LNCAP (cell line): ENCODE data around the gene EIPR1.

Experiments
- TF ChIP-seq, protein P1 (sequence below): fragments of 450-650 bp; IDR thresholded peaks from 2 replicates; pipeline ENCODE4 v1.5.1; 2017; ENCODE audit warnings: mild to moderate bottlenecking

The EIPR1 gene

DNA sequence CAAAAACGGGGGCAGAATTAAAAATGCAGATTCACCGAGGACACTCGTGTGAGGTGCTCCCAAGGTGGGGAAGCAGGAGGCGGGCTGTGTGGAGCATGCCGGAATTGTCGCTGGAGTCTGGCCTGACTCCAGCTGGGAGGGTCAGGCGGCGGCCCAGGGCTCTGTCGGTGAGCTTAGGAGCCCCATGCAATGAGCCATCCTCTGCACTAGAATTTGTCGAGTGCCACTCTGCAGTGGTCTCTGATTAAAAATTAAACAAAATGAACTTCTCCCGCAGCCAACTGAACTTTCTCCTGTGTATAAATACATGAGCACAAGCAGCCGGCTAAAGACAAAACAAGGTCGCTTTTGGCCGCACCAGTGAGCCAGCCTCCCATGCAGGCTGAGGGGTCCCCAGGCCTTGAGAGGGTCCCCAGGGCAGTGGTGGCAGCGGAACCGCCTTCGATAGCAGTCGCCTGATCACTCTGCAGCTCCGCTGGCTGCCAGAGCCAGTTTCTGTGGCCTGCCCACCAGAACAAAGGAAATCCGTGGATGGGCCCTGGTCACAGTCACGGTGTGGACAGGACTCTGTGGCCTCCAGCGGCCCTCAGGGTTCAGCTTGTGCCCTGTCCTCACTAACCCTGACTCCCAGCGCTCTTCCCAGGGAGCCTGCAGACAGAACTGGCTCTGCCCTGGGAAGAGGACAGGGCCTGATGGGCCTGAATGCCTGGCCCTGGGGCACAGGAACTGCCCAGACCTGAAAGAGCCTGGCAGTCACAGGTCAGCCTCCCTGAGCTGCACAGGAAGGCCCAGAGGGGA, 201.3 kb downstream of the EIPR1 start:
- TF ChIP-seq, protein P1, sequence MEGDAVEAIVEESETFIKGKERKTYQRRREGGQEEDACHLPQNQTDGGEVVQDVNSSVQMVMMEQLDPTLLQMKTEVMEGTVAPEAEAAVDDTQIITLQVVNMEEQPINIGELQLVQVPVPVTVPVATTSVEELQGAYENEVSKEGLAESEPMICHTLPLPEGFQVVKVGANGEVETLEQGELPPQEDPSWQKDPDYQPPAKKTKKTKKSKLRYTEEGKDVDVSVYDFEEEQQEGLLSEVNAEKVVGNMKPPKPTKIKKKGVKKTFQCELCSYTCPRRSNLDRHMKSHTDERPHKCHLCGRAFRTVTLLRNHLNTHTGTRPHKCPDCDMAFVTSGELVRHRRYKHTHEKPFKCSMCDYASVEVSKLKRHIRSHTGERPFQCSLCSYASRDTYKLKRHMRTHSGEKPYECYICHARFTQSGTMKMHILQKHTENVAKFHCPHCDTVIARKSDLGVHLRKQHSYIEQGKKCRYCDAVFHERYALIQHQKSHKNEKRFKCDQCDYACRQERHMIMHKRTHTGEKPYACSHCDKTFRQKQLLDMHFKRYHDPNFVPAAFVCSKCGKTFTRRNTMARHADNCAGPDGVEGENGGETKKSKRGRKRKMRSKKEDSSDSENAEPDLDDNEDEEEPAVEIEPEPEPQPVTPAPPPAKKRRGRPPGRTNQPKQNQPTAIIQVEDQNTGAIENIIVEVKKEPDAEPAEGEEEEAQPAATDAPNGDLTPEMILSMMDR = no peak

DNA sequence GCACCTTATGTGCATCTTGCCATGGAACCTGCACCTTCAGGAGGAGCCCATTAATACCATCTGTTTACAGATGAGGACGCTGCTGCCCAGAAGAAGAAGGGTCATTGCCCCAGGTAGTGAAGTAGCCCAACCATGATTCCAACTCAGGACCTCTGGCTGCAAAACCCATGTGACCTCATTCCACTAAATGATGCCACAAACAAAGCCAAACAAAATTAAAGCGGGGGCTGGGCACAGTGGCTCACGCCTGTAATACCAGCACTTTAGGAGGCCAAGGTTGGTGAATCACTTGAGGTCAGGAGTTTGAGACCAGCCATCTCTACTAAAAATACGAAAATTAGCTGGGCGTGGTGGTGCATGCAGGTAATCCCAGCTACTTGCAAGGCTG, 202.1 kb downstream of the EIPR1 start:
- TF ChIP-seq, protein P1 = no peak

DNA sequence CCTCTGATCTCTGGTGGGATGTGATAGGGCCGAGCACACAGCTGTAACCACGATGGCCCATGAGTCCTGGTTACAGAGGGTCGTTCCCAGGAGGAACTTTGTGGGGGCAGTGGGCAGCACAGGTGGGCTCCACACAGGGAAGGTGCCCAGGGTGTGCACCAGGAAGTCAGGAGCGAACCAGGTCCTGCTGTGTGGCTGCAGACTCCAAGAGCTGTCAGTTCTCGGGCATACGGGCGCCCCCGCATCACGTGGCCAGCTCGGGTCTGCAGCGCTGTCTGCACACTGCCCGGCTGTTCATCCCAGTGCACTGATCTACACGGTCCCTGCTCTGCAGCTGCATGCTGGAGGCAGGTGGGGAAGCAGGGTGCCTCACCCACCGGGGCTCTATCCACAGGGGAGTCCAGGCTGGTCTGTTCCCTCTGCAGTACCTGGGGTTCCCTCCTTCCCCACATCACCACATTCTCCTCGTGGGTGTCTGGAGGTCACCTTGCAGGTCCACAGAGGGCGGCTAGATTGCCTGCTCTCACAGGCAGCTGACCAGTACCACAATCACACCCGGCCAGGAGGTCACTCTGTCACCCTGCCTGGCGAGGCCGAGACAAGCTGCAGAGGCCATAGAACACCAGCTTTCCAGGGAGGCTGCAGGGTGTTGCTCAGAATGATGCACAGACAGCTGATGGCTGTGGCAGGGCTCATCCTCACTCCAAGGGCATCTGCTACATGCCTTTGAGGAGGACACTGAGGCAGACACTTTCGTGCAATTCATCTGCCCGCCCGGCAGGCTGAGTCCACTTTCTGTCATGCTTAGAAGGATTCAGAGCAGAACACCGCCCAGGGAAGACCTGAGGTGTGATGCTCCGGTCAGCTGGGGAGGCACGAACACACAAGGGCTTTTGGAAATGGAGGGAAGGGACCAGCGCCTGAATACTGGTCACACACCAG, 202.7 kb downstream of the EIPR1 start:
- TF ChIP-seq, protein P1 = no peak

DNA sequence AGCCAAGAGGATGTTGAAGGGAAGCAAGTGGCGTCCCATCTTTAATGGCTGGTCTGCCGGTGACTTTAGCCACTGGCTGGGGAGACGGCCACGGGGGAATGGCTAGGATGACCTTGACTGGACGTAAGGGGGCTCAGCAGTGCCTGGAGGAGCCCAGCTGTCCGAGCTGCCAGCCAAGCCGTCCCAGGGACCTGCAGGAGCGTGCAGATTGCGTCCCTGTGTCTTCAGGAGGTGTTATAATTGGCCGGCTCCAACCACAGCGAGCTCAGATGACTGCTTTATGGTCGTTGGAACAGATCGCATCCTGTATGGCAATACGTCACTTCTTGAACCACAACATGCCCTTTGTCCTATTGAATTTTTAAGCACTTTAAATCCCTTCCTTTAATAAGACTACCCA, 204.6 kb downstream of the EIPR1 start:
- TF ChIP-seq, protein P1 = no peak

DNA sequence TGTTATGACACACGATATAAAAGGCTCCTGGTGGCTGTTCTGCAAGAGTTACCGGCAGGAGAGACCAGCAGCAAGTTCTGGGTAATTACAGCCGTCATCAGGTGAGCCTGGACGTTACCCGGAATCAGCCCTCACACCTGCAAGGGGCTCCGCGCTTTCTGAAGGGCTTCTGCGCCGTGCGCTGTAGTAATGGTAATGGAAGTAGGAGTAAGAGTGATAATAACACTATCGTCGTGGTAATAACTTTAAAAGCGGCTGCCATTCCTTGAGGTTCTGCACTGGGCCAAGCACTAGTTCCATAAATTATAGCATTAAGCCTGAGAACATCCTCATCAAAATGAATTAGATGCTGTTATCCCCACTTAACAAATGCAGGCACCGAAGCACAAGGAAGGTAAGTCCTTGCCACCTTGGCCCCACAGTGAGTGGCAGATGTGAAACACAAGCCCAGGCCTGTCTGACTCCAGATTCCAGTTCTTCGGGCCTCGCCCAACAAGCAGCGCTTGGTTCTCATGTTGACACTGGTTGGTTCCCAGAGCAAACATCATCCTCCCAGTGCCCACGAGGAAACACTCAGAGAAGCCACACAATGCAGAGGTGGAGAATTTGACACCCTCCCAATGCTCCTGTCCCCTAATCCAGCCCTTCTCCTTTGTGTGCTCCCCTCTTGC, 205.2 kb downstream of the EIPR1 start:
- TF ChIP-seq, protein P1 = no peak

DNA sequence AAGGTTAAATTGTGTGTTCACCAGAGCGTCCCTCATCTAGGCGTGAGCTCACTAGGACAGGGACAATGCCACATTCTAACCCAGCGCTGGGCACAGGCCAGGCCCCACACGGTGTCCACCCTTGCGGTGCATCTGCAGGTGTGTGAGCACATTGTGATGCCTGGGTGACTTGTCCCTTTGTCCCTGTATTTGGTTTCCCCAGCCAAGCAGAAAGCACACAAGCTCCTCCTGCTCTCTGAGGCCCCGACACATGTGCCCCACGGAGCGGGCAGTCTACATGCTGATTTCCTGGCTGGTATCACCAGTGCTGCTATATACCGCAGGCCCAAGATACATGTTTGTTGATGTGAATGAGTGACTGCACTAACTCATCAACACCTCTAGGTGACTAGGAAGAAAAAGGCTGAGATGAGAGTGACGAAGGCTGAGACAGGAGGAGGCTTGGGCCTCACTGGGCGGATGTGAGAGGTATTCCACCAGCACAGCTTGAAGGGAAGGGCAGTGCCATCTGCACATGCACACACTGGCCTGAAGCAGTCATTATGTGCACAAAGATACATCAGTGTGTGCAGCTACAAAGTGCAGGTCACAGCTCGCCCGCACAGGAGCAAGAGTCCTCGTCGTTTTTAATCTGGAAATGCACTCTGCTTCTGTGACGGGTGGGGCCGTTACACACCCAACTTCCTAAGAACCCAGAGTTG, 205.9 kb downstream of the EIPR1 start:
- TF ChIP-seq, protein P1 = no peak
